Caki2 (cell line): ENCODE results near the gene DOCK10. TPM values are rescaled to one million over a fixed set of nuclear protein-coding genes. Genes with fewer than 3 reads are reported as not detected.
"Not testable (repeated sequence)": the region's sequence is repeated elsewhere in the genome, so short reads cannot be mapped to it uniquely, and the experiment has no call there.

Experiments
- DNase-seq: peaks from one replicate; pipeline ENCODE4 v3.0.0-alpha.2; 2015; ENCODE audit warnings: low read depth
- in situ Hi-C: cut with HindIII; loops from 2 replicates; pipeline ENCODE4 v1.10.0; 2016; ENCODE audit warnings: low sequenced_read_pairs, low pct_unique_long_range_greater_than_20kb, mixed read lengths
- total RNA-seq: library from RNA; depleted of rRNA; stranded (reverse); fragments of >200 nt; shearing (Covaris generic); gene quantifications from 2 replicates; pipeline ENCODE4 v1.2.3, GENCODE V29; 2014; ENCODE audit warnings: low replicate concordance

DOCK10 gene
- total RNA-seq, 1 experiment from 2014 or later = 11.6 TPM

GRCh38 chr2:224937887-224938286 is 104.4 kb downstream of the DOCK10 start:
- in situ Hi-C loops = no loop called here
- DNase-seq = no peak

GRCh38 chr2:224934526-224935188 is 107.6 kb downstream of the DOCK10 start:
- in situ Hi-C loops = no loop called here
- no peak for DNase-seq

GRCh38 chr2:224933431-224933830 is 108.8 kb downstream of the DOCK10 start:
- in situ Hi-C loops = no loop called here
- DNase-seq = no peak

GRCh38 chr2:224932522-224932921 is 109.7 kb downstream of the DOCK10 start:
- DNase-seq = no peak
- in situ Hi-C loops = no loop called here

GRCh38 chr2:224931956-224932355 is 110.3 kb downstream of the DOCK10 start:
- no peak for DNase-seq
- in situ Hi-C loops = no loop called here

- in situ Hi-C loops = no loop called here
- DNase-seq = no peak
Measured at GRCh38 chr2:224930990-224931389, 111.3 kb downstream of the DOCK10 start.

- in situ Hi-C loops = no loop called here
- DNase-seq = no peak
Measured at GRCh38 chr2:224930124-224930523, 112.1 kb downstream of the DOCK10 start.

- in situ Hi-C loops = no loop called here
- no peak for DNase-seq
Measured at GRCh38 chr2:224929512-224929911, 112.8 kb downstream of the DOCK10 start.

- DNase-seq = no peak
- in situ Hi-C loops = no loop called here
Measured at GRCh38 chr2:224927646-224928173, 114.6 kb downstream of the DOCK10 start.

- in situ Hi-C loops = no loop called here
- DNase-seq = no peak
Measured at GRCh38 chr2:224927011-224927410, 115.3 kb downstream of the DOCK10 start.

GRCh38 chr2:224925810-224926100 is 116.5 kb downstream of the DOCK10 start:
- no peak for DNase-seq
- in situ Hi-C loops = no loop called here

GRCh38 chr2:224925061-224925809 is 117.0 kb downstream of the DOCK10 start:
- in situ Hi-C loops = no loop called here
- no peak for DNase-seq

GRCh38 chr2:224924631-224925030 is 117.6 kb downstream of the DOCK10 start:
- in situ Hi-C loops = no loop called here
- no peak for DNase-seq

GRCh38 chr2:224922142-224922727 is 120.0 kb downstream of the DOCK10 start:
- no peak for DNase-seq
- in situ Hi-C loops = no loop called here

- DNase-seq = no peak
- in situ Hi-C loops = no loop called here
Measured at GRCh38 chr2:224919472-224920110, 122.7 kb downstream of the DOCK10 start.

- in situ Hi-C loops = no loop called here
- DNase-seq = no peak
Measured at GRCh38 chr2:224918626-224919471, 123.4 kb downstream of the DOCK10 start.

GRCh38 chr2:224917246-224917645 is 125.0 kb downstream of the DOCK10 start:
- in situ Hi-C loops, DNase-seq: not testable (repeated sequence)

- in situ Hi-C loops = no loop called here
- no peak for DNase-seq
Measured at GRCh38 chr2:224915136-224915535, 127.1 kb downstream of the DOCK10 start.
